Measurements from ENCODE around the gene KCNE4. TPM values are rescaled to one million over a fixed set of nuclear protein-coding genes. Genes with fewer than 3 reads are reported as not detected.

KCNE4 gene
- total RNA-seq, 2 experiments from 2014 or later: not detected

DNA sequence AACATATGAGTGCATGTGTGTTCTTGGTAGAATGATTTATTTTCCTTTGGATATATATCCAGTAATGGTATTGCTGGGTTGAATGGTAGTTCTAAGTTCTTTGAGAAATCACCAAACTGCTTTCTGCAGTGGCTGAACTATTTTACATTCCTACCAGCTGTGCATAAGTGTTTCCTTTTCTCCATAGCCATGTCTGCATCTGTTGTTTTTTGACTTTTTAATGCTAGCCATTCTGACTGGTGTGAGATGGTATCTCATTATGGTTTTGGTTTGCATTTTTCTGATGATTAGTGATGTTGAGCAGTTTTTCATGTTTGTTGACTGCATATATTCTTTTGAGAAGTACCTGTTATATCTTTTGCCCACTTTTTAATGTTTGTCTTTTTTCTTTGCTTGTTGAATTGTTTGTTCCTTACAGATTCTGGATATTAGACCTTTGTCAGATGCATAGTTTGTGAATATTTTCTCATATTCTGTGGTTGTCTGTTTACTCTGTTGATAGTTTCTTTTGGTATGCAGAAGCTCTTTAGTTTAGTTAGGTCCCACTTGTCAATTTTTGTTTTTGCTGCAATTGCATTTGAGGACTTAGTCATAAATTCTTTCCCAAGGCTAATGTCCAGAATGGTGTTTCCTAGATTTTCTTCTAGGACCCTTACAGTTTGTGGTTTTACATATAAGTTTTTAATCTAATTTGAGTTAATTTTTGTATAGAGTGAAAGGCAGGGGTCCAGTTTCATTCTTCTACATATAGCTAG is 17.6 kb upstream of the KCNE4 start:
- H3K27ac ChIP-seq (ENCODE audit: low read depth in 1 of 2, low read length in 2 of 2): no peak overlapping the region
- no peaks in the 10 kb centered on the region for H3K4me1 ChIP-seq (ENCODE audit: insufficient read depth, low read length)
- ATAC-seq (ENCODE audit: poor library complexity): no peak
- peaks cover 6% of the 10 kb centered on the region for H3K27me3 Mint-ChIP-seq
- TF ChIP-seq, protein P1, sequence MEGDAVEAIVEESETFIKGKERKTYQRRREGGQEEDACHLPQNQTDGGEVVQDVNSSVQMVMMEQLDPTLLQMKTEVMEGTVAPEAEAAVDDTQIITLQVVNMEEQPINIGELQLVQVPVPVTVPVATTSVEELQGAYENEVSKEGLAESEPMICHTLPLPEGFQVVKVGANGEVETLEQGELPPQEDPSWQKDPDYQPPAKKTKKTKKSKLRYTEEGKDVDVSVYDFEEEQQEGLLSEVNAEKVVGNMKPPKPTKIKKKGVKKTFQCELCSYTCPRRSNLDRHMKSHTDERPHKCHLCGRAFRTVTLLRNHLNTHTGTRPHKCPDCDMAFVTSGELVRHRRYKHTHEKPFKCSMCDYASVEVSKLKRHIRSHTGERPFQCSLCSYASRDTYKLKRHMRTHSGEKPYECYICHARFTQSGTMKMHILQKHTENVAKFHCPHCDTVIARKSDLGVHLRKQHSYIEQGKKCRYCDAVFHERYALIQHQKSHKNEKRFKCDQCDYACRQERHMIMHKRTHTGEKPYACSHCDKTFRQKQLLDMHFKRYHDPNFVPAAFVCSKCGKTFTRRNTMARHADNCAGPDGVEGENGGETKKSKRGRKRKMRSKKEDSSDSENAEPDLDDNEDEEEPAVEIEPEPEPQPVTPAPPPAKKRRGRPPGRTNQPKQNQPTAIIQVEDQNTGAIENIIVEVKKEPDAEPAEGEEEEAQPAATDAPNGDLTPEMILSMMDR (IDR thresholded peaks at IDR 0.05): no peak
- no peaks in the 10 kb centered on the region for H3K4me1 Mint-ChIP-seq (ENCODE audit: low read depth)
- intact Hi-C loops (cut with DNase I, micrococcal nuclease): no loop called here
- H3K27me3 ChIP-seq (ENCODE audit: control insufficient read depth in 1 of 2, insufficient read depth in 2 of 2, low read length in 2 of 2): no peaks in the 10 kb centered on the region
- ChIA-PET POLR2A (no interaction called here), CTCF (no interaction called here)
- H3K27ac Mint-ChIP-seq: no peak overlapping the region
- H3K4me3 ChIP-seq (ENCODE audit: low read length): no peak overlapping the region
- H3K36me3 Mint-ChIP-seq (ENCODE audit: low read depth): no peaks in the 10 kb centered on the region
- no peak overlapping the region for H3K4me3 Mint-ChIP-seq
- H3K36me3 ChIP-seq (ENCODE audit: insufficient read depth, low read length): no peaks in the 10 kb centered on the region
- peaks cover 7% of the 10 kb centered on the region for H3K9me3 Mint-ChIP-seq
- no peak for DNase-seq
- peaks cover 0 to 4% of the 10 kb centered on the region in 2 experiments for H3K9me3 ChIP-seq (ENCODE audit: control insufficient read depth in 1 of 2, insufficient read depth in 1 of 2, low read length in 2 of 2)

- H3K36me3 Mint-ChIP-seq (ENCODE audit: low read depth): no peaks in the 10 kb centered on the region
- CTCF ChIA-PET: no interaction called here
Observed at GRCh38 chr2:223036790-223037444, 15.1 kb upstream of the KCNE4 start.

DNA sequence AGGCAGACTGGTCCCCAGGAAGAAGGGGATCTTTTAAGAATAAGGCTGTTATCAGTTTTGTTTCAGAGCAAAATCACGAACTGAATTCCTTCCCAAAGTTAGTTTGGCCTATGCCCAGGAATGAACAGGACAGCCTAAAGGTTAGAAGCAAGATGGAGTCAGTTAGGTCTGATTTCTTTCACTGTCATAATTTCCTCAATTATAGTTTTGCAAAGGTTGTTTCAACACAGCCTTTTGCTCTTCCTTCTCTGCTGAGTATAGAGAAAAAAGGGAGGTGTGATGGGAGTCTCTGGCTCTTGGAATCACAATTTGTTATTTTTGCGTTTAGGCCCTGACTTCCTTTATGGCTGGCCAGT is 14.6 kb upstream of the KCNE4 start:
- H3K9me3 Mint-ChIP-seq: no peaks in the 10 kb centered on the region

More at GRCh38 chr2:223036790-223037444, 15.1 kb upstream of the KCNE4 start:
- H3K27me3 ChIP-seq (ENCODE audit: control insufficient read depth in 1 of 2, insufficient read depth in 2 of 2, low read length in 2 of 2): no peaks in the 10 kb centered on the region
- H3K27ac ChIP-seq (ENCODE audit: low read depth in 1 of 2, low read length in 2 of 2): no peak overlapping the region
- TF ChIP-seq, protein P1 (IDR thresholded peaks at IDR 0.05): no peak
- H3K9me3 Mint-ChIP-seq: peaks cover 4% of the 10 kb centered on the region
- H3K4me3 ChIP-seq (ENCODE audit: low read length): no peak overlapping the region
- H3K4me1 Mint-ChIP-seq (ENCODE audit: low read depth): no peaks in the 10 kb centered on the region
- H3K27me3 Mint-ChIP-seq: peaks cover 6% of the 10 kb centered on the region
- intact Hi-C loops (cut with DNase I, micrococcal nuclease): no loop called here
- DNase-seq (no peak), ATAC-seq (ENCODE audit: poor library complexity) (no peak)
- POLR2A ChIA-PET: no interaction called here
- no peak overlapping the region for H3K27ac Mint-ChIP-seq
- peaks cover 0 to 4% of the 10 kb centered on the region in 2 experiments for H3K9me3 ChIP-seq (ENCODE audit: control insufficient read depth in 1 of 2, insufficient read depth in 1 of 2, low read length in 2 of 2)
- H3K4me3 Mint-ChIP-seq: no peak overlapping the region
- H3K36me3 ChIP-seq (ENCODE audit: insufficient read depth, low read length): no peaks in the 10 kb centered on the region
- H3K4me1 ChIP-seq (ENCODE audit: insufficient read depth, low read length): no peaks in the 10 kb centered on the region

More for the DNA sequence above, 14.6 kb upstream of the KCNE4 start:
- H3K27me3 ChIP-seq (ENCODE audit: control insufficient read depth in 1 of 2, insufficient read depth in 2 of 2, low read length in 2 of 2): no peaks in the 10 kb centered on the region
- H3K4me1 ChIP-seq (ENCODE audit: insufficient read depth, low read length): no peaks in the 10 kb centered on the region
- intact Hi-C loops (cut with DNase I, micrococcal nuclease): no loop called here
- ATAC-seq (ENCODE audit: poor library complexity) (no peak), DNase-seq (no peak)
- no peaks in the 10 kb centered on the region for H3K9me3 ChIP-seq (ENCODE audit: control insufficient read depth in 1 of 2, insufficient read depth in 1 of 2, low read length in 2 of 2)
- Mint-ChIP-seq H3K27me3 (peaks cover 6% of the 10 kb centered on the region), H3K36me3 (ENCODE audit: low read depth) (no peaks in the 10 kb centered on the region), H3K4me3 (no peak overlapping the region), H3K4me1 (ENCODE audit: low read depth) (no peaks in the 10 kb centered on the region), H3K27ac (no peak overlapping the region)
- TF ChIP-seq, protein P1 (IDR thresholded peaks at IDR 0.05): no peak
- ChIA-PET CTCF (no interaction called here), POLR2A (no interaction called here)
- H3K36me3 ChIP-seq (ENCODE audit: insufficient read depth, low read length): no peaks in the 10 kb centered on the region
- no peak overlapping the region for H3K4me3 ChIP-seq (ENCODE audit: low read length)
- H3K27ac ChIP-seq (ENCODE audit: low read depth in 1 of 2, low read length in 2 of 2): no peak overlapping the region
